NCI-H524 (cell line): ENCODE measurements around the gene FAM222A.
A peak's percentile ranks its signal among the peaks of the same experiment; 100 is the strongest.
"Not testable (repeated sequence)": the region's sequence is repeated elsewhere in the genome, so short reads cannot be mapped to it uniquely, and the experiment has no call there.

Experiments
- DNase-seq, 2 experiments: peaks; one replicate each; lab custom pipeline; 2025; lab: John Stamatoyannopoulos, UW

The FAM222A gene

GRCh38 chr12:109693653-109694600 lies 19.7 kb upstream of the FAM222A start:
- peak; percentile 10 to 51 for DNase-seq

- not testable (repeated sequence) for DNase-seq
Observed at GRCh38 chr12:109694629-109695028, 19.0 kb upstream of the FAM222A start.

- DNase-seq = no peak
Observed at GRCh38 chr12:109695416-109695815, 18.2 kb upstream of the FAM222A start.

GRCh38 chr12:109695961-109696461 lies 17.6 kb upstream of the FAM222A start:
- peak; percentile 74 to 87 for DNase-seq

GRCh38 chr12:109696485-109697269 lies 16.9 kb upstream of the FAM222A start:
- no peak for DNase-seq

GRCh38 chr12:109697270-109697553 lies 16.4 kb upstream of the FAM222A start:
- DNase-seq = no peak

GRCh38 chr12:109697877-109698468 lies 15.7 kb upstream of the FAM222A start:
- peak in 1 of 2 experiments; percentile 23 for DNase-seq

GRCh38 chr12:109698820-109699219 lies 14.8 kb upstream of the FAM222A start:
- no peak for DNase-seq

GRCh38 chr12:109701064-109701463 lies 12.6 kb upstream of the FAM222A start:
- peak; percentile 48 to 76 for DNase-seq

GRCh38 chr12:109702111-109702841 lies 11.3 kb upstream of the FAM222A start:
- DNase-seq = no peak

GRCh38 chr12:109703684-109704083 lies 9.9 kb upstream of the FAM222A start:
- DNase-seq = no peak

GRCh38 chr12:109704371-109705098 lies 9.1 kb upstream of the FAM222A start:
- no peak for DNase-seq

GRCh38 chr12:109705291-109705690 lies 8.3 kb upstream of the FAM222A start:
- no peak for DNase-seq

- DNase-seq = no peak
Observed at GRCh38 chr12:109706398-109706746, 7.3 kb upstream of the FAM222A start.

GRCh38 chr12:109706747-109707469 lies 6.7 kb upstream of the FAM222A start:
- peak; percentile 87 to 92 for DNase-seq

- no peak for DNase-seq
Observed at GRCh38 chr12:109707470-109707821, 6.2 kb upstream of the FAM222A start.

- DNase-seq = no peak
Observed at GRCh38 chr12:109708939-109709338, 4.7 kb upstream of the FAM222A start.

GRCh38 chr12:109709401-109709991 lies 4.1 kb upstream of the FAM222A start:
- DNase-seq = no peak

GRCh38 chr12:109710205-109710746 lies 3.3 kb upstream of the FAM222A start:
- no peak for DNase-seq
